ENCODE data around the gene PTPN3.
"Not testable (repeated sequence)": the region's sequence is repeated elsewhere in the genome, so short reads cannot be mapped to it uniquely, and the experiment has no call there.

DNA sequence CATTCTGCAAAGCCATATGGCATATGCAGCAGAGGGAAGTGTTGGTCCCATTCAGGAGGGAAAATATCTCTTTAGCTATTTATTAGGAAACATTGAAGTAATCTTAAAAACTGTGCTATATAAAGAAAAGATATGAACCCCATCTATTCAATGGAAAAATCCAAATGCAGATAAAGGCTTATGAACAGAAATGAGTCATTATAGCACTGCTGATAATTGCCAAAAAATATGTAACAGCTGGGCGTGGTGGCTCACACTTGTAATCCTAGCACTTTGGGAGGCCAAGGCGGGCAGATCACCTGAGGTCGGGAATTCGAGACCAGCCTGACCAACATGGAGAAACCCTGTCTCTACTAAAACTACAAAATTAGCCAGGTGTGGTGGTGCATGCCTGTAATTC is 11.9 kb upstream of the PTPN3 start:
- TF ChIP-seq, protein P1, sequence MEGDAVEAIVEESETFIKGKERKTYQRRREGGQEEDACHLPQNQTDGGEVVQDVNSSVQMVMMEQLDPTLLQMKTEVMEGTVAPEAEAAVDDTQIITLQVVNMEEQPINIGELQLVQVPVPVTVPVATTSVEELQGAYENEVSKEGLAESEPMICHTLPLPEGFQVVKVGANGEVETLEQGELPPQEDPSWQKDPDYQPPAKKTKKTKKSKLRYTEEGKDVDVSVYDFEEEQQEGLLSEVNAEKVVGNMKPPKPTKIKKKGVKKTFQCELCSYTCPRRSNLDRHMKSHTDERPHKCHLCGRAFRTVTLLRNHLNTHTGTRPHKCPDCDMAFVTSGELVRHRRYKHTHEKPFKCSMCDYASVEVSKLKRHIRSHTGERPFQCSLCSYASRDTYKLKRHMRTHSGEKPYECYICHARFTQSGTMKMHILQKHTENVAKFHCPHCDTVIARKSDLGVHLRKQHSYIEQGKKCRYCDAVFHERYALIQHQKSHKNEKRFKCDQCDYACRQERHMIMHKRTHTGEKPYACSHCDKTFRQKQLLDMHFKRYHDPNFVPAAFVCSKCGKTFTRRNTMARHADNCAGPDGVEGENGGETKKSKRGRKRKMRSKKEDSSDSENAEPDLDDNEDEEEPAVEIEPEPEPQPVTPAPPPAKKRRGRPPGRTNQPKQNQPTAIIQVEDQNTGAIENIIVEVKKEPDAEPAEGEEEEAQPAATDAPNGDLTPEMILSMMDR (conservative IDR thresholded peaks at IDR 0.05; ENCODE audit: low read depth in 2 of 2), result not testable (repeated sequence)
- TF ChIP-seq, protein P2, sequence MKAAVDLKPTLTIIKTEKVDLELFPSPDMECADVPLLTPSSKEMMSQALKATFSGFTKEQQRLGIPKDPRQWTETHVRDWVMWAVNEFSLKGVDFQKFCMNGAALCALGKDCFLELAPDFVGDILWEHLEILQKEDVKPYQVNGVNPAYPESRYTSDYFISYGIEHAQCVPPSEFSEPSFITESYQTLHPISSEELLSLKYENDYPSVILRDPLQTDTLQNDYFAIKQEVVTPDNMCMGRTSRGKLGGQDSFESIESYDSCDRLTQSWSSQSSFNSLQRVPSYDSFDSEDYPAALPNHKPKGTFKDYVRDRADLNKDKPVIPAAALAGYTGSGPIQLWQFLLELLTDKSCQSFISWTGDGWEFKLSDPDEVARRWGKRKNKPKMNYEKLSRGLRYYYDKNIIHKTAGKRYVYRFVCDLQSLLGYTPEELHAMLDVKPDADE (IDR thresholded peaks at IDR 0.05), result not testable (repeated sequence)
- TF ChIP-seq CREB1 (CRISPR knock-in tag; IDR thresholded peaks at IDR 0.05; ENCODE audit: low read depth); EZH2 (IDR thresholded peaks at IDR 0.05; ENCODE audit: low read depth, unreplicated experiment); EZH2phosphoT487 (IDR thresholded peaks at IDR 0.05; ENCODE audit: unreplicated experiment); ZNF114 (CRISPR knock-in tag; IDR thresholded peaks at IDR 0.05); POLR2AphosphoS5 (IDR thresholded peaks at IDR 0.05; ENCODE audit: low read depth); NANOG (IDR thresholded peaks at IDR 0.05; ENCODE audit: borderline replicate concordance); ZNF331 (CRISPR knock-in tag; IDR thresholded peaks at IDR 0.05; ENCODE audit: low read depth): not testable (repeated sequence)
- TF ChIP-seq, protein P3, sequence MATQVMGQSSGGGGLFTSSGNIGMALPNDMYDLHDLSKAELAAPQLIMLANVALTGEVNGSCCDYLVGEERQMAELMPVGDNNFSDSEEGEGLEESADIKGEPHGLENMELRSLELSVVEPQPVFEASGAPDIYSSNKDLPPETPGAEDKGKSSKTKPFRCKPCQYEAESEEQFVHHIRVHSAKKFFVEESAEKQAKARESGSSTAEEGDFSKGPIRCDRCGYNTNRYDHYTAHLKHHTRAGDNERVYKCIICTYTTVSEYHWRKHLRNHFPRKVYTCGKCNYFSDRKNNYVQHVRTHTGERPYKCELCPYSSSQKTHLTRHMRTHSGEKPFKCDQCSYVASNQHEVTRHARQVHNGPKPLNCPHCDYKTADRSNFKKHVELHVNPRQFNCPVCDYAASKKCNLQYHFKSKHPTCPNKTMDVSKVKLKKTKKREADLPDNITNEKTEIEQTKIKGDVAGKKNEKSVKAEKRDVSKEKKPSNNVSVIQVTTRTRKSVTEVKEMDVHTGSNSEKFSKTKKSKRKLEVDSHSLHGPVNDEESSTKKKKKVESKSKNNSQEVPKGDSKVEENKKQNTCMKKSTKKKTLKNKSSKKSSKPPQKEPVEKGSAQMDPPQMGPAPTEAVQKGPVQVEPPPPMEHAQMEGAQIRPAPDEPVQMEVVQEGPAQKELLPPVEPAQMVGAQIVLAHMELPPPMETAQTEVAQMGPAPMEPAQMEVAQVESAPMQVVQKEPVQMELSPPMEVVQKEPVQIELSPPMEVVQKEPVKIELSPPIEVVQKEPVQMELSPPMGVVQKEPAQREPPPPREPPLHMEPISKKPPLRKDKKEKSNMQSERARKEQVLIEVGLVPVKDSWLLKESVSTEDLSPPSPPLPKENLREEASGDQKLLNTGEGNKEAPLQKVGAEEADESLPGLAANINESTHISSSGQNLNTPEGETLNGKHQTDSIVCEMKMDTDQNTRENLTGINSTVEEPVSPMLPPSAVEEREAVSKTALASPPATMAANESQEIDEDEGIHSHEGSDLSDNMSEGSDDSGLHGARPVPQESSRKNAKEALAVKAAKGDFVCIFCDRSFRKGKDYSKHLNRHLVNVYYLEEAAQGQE (IDR thresholded peaks at IDR 0.05; ENCODE audit: unreplicated experiment), result not testable (repeated sequence)
